ENCODE data around the gene MACO1.

DNA sequence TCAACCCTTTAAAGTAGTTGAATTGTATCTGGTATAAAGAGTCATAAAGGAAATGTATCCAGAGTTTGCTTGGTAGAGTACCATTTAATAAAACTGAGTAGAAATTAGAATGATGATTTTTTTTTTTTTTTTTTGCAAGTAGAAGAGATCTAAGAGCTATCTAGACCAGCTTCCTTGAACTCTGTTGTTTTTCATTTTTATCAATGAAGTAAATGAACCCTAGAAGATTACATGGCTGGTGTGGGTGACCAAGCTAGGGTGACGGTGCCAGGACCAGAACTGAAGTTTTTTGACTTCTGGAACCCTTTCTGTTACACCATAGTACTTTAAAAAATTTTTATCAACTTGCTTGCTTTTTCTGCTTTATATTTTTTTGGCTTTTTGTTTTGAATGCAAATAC lies 36.9 kb downstream of the MACO1 start:
- no peak for TF ChIP-seq POLR2AphosphoS5 (IDR thresholded peaks at IDR 0.05; ENCODE audit: low read depth, low read length)
- TF ChIP-seq, protein P1, sequence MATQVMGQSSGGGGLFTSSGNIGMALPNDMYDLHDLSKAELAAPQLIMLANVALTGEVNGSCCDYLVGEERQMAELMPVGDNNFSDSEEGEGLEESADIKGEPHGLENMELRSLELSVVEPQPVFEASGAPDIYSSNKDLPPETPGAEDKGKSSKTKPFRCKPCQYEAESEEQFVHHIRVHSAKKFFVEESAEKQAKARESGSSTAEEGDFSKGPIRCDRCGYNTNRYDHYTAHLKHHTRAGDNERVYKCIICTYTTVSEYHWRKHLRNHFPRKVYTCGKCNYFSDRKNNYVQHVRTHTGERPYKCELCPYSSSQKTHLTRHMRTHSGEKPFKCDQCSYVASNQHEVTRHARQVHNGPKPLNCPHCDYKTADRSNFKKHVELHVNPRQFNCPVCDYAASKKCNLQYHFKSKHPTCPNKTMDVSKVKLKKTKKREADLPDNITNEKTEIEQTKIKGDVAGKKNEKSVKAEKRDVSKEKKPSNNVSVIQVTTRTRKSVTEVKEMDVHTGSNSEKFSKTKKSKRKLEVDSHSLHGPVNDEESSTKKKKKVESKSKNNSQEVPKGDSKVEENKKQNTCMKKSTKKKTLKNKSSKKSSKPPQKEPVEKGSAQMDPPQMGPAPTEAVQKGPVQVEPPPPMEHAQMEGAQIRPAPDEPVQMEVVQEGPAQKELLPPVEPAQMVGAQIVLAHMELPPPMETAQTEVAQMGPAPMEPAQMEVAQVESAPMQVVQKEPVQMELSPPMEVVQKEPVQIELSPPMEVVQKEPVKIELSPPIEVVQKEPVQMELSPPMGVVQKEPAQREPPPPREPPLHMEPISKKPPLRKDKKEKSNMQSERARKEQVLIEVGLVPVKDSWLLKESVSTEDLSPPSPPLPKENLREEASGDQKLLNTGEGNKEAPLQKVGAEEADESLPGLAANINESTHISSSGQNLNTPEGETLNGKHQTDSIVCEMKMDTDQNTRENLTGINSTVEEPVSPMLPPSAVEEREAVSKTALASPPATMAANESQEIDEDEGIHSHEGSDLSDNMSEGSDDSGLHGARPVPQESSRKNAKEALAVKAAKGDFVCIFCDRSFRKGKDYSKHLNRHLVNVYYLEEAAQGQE (IDR thresholded peaks at IDR 0.05; ENCODE audit: insufficient read depth in 1 of 2, low read depth in 2 of 2, low read length in 2 of 2) = no peak
- no peak for TF ChIP-seq SIN3A (IDR thresholded peaks at IDR 0.05; ENCODE audit: borderline replicate concordance, insufficient read depth, low read length)
- TF ChIP-seq TAF1 (IDR thresholded peaks at IDR 0.05; ENCODE audit: borderline replicate concordance, insufficient read depth, low read length) = no peak
- TF ChIP-seq FOXP2 (optimal IDR thresholded peaks at IDR 0.05; ENCODE audit: borderline replicate concordance, extremely low read depth, extremely low read length, insufficient read depth) = no peak

Measured in PFSK-1 (cell line).